HG02885 (cell line): ENCODE data around the gene KCNK3.

Source experiments
- ATAC-seq: cut with Tn5 transposase; IDR thresholded peaks from one replicate; pipeline ENCODE4 v1.9.1; 2021; ENCODE audit warnings: mild to moderate bottlenecking; ENCODE audit not compliant: unreplicated experiment, poor library complexity

KCNK3 gene

DNA sequence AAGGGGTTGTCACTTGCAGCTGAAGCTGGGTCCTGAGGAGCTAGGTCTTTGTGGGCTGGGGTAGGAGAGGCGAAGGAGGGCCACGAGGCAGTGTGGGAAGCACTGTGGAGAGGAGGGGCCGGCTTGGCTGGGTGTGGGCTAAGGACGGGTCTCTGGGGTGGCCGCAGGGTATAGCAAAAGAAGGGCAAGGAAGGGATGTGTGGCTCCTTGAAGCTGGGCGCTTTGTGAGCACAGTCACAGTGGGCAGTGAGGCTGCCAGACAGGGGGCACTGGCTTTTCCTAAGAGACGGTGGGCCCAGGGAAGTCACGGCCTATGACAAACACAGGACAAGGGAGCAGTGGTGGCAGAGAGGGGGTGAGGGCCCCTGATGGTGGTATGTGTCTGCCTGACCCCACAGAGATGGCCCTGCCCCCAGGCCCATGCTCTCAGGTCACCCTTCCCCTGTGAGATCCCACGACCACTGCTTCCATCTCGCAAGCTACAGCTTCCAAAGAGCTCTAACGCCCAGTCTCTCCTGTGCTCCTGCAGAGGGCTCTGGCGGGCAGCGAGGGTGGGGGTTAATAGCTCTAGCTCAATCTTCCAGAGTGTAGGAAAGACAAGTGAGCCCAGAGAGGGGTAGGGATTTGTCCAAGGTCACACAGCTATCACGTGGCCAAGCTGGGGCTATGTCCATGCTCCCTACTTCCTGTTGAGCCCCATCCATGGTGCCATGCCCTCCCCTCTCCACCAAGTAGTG lies 32.4 kb downstream of the KCNK3 start:
- no peak for ATAC-seq

DNA sequence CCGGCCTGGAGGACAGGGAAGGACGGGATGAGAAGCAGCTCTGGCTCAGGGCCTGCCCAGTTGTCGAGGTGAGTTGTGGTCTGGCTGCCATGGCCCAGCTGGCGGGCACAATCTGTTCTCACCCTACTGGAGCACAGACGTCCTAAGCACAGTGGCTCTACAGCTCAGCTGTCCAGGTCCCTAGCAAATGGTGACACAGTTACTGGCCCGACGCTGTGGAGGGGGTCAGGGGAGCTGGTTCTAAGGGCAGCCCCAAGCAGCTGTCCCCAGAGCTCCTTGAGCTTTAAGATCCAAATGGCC lies 32.9 kb downstream of the KCNK3 start:
- ATAC-seq: no peak

DNA sequence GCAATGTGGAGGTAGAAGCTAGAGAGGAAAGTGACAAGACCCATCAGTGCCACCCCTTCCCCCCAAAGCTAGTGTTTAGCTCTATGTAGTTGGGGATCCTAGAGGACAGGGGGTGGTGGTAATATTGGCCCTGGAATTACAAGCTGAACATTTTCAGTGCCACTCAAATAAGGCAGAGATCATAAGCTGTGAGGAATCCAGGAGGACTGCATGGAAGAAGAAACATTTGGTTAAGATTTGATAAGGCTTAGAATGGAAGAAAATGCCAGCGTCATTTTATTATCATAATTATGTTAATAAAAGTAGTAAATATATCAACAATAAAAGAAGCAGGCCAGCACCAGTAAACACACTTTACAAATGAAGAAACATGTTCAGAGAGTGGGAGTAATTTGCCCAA lies 33.7 kb downstream of the KCNK3 start:
- no peak for ATAC-seq

- no peak for ATAC-seq
Measured at GRCh38 chr2:26727641-26728561, 35.4 kb downstream of the KCNK3 start.

DNA sequence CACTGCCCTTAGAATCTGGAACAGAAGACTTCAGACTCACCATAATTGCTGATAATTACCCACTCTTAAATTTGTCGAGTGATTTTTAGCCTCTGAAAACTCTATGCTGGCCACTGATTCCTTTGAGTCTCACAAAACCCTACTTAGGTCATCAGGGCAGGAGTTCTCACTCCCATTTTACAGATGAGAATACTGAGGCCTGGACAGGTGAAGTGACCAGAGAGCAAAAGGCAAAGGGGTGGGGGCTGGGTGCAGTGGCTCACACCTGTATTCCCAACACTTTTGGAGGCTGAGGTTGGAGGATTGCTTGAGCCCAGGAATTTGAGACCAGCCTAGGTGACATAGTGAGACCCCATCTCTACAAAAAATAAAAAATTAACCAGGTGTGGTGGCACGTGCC lies 36.8 kb downstream of the KCNK3 start:
- no peak for ATAC-seq

GRCh38 chr2:26730549-26731344 lies 38.2 kb downstream of the KCNK3 start:
- ATAC-seq: no peak

GRCh38 chr2:26731714-26732113 lies 39.2 kb downstream of the KCNK3 start:
- no peak for ATAC-seq

GRCh38 chr2:26732446-26732845 lies 39.9 kb downstream of the KCNK3 start:
- ATAC-seq: no peak

GRCh38 chr2:26733413-26733812 lies 40.9 kb downstream of the KCNK3 start:
- no peak for ATAC-seq

DNA sequence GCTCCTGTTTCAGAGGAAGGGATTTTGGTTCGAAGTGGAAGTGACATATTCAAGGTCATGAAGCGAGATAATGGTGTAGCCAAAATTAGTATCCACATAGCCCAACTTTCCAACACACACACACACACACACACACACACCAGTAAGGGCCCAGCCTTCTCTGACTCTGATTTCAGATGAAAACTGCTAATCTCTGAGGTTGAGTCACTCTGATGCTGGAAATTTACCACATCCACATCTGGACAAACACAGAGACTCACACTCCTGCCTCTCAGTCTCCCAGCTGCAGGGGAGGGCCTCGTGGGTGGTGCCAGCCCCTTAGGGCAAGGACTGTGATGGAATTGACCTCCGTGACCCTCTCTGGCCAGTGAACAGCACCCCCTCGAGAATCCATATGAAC lies 42.6 kb downstream of the KCNK3 start:
- ATAC-seq: no peak

- no peak for ATAC-seq
Measured at GRCh38 chr2:26735883-26736588, 43.5 kb downstream of the KCNK3 start.

DNA sequence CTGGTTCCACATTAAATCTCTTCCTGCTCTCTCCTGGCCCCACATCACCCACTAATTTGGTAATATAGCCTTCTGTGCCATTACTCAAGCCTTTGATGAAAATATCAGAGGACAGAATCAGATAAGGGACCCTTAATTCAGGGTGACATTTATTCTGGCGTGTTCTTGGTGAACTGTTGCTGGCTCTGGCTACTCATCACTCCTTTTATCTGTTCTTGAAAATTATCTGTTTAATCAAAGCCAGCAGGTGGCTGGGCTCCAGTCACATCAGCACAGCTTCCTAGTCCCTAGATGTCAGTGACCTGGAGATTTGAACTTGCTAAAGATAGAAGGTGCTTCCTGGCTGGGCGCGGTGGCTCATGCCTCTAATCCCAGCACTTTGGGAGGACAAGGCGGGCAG lies 44.7 kb downstream of the KCNK3 start:
- no peak for ATAC-seq

DNA sequence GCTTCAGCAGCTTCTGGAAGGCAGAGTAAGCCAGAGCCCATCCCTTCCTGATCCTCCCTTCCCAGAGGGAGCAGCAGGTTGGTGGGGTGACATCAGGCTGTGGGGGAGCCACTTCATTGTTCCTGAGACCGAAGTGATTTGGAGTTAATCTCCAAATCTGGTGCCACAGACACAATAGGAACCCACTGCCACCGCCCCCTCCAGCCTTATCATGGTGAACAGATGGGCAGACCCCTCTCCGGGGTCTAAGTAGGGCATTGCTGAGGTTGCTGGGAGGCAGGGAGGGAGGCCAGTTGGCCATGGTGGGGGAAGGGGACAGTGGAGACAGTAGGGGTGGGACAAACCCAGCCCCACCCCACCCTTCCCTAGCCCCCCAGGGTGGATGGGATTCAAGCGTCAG lies 46.0 kb downstream of the KCNK3 start:
- no peak for ATAC-seq

GRCh38 chr2:26739514-26739913 lies 47.0 kb downstream of the KCNK3 start:
- ATAC-seq: no peak

DNA sequence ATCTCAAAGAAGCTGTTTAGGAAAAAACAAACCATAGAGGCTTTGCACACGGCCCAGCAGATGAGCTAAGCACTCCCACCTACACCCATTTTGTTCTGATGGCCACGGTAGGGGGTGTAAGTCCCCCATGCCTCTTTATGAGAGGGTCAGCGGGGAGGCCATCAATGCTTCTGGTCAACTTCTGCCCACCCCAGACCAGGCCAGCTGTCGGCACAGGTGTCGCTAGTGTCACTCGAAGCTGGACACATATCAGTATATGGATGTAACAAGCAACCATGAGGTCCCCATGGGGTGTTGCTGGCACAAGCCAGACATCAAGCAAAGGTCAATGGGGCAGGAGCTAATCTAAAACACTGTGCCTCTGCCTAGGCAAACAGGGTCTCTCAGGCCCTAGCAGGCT lies 47.8 kb downstream of the KCNK3 start:
- no peak for ATAC-seq

DNA sequence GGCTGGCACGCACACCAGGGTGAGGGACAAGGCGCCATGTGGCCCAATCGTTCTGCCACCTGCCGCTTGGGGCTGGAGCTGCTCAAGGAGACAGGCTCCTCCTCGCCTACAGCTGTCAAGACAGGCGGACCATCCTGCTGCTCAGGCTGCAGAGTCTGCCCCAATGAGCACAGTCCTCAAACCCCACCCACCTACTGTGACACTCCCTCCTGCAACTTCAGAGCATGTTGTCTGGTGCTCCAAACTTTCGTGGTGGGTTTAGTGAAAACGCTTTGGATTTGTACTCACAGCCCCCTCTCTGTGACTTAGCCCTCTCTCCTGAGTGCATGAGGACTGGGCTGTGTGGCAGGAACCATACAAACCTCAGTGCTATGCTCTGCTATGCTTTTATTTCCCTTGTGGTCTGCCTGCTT lies 48.4 kb downstream of the KCNK3 start:
- ATAC-seq: no peak

DNA sequence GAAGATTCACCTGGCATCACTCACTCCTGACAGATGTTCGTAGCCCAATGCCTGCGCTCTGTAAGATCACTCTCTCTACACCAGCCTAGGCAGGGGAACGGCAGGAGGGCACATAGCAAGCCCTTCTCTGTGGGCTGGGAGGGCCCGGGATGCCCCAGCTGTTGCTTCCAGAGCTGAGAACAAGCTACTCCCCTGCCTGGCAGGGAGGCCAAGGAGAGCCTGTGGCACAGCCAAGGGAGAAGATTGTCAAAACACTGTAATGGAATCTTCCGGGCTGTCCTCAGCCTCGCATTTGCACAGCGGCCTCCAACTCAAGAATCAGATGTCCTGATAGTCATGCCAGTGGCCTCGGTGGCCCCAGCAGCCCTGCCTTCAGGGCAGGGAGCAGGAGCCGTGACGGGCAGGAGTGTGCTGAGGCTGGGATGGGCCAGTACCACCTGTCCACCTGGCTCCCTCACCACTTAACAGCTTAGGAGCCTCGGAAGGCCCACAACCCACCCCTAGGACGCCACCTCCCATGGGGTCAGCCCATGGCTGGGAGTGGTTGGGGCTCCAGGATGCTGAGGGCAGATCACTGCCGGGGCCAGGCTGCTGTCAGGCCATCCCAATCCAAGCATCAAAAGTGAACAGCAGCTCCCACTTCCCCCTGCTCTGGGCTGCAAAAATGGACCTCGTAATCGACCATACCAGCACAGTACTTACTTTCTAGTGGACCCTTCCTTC lies 49.7 kb downstream of the KCNK3 start:
- ATAC-seq: no peak

- ATAC-seq: no peak
Measured at GRCh38 chr2:26743852-26744251, 51.3 kb downstream of the KCNK3 start.

- no peak for ATAC-seq
Measured at GRCh38 chr2:26744953-26745352, 52.4 kb downstream of the KCNK3 start.
